ENCODE measurements around the gene COX14. TPM values are rescaled to one million over a fixed set of nuclear protein-coding genes. Genes with fewer than 3 reads are reported as not detected.

Gene COX14
- total RNA-seq (2013) = 62.1 TPM
- 100 to 1,000 TPM in 2 of 3 donors, 10 to 100 TPM in 1; 63.8 to 257 (median 231) TPM for polyA plus RNA-seq
- 36.2 and 41.5 TPM in 2 replicates for polyA minus RNA-seq
- 2.0 to 12.0 (median 7.3) reads per million in 11 experiments for total RNA-seq

- Mint-ChIP-seq H3K4me1 (peaks cover 26% of the 10 kb centered on the region), H3K27me3 (ENCODE audit: low read depth in 3 of 3) (peaks cover 0 to 6% (median 2%) of the 10 kb centered on the region in 3 donors)
Observed at GRCh38 chr12:50111693-50112455, at the start of gene COX14. Gene COX14 (plus strand): TSS chr12:50112236. CDS start chr12:50120044, 7,808 bp downstream.

More at GRCh38 chr12:50111693-50112455, at the start of gene COX14:
- whole genome bisulfite sequencing (ENCODE audit: insufficient coverage) = 0% methylated on average over 56 of the region's 59 CpGs
- intact Hi-C loops (cut with micrococcal nuclease) = loop anchor here (2.0 to 5.0 kb wide), 2 partner anchors 55 to 63 kb away; partner anchors contain the start of gene CERS5 (in 1 of the 2)
- peak within 1 kb of the TSS; percentile 98 to 99 for H3K4me3 Mint-ChIP-seq
- Histone ChIP-seq H3K9me3 (replicated peaks in 1 of 2; ENCODE audit: control insufficient read depth in 1 of 2, insufficient read depth in 1 of 2, low read length in 2 of 2) (no peaks in the 10 kb centered on the region), H3K4me2 (replicated peaks; ENCODE audit: extremely low read depth, low read length, poor library complexity, severe bottlenecking) (peak within 1 kb of the TSS; percentile 77), H3K27me3 (ENCODE audit: control insufficient read depth in 2 of 2, insufficient read depth in 2 of 2, low read length in 2 of 2) (no peaks in the 10 kb centered on the region), H3K4me3 (replicated peaks in 1 of 3; ENCODE audit: low read depth in 2 of 3, low read length in 3 of 3) (peak within 1 kb of the TSS; percentile 67 to 87 (median 82)), H3K4me1 (ENCODE audit: control insufficient read depth in 1 of 2, insufficient read depth in 2 of 2, low read length in 2 of 2) (peaks cover 16 to 23% of the 10 kb centered on the region in 2 donors), H4K20me1 (ENCODE audit: insufficient read depth, low read length) (peaks cover 27% of the 10 kb centered on the region), H3K27ac (ENCODE audit: low read depth in 1 of 2, low read length in 2 of 2) (peak within 1 kb of the TSS; percentile 98), H3K9ac (ENCODE audit: insufficient read depth, low read length, poor library complexity, severe bottlenecking) (peak within 1 kb of the TSS; percentile 96), H2AFZ (ENCODE audit: insufficient read depth, low read depth, low read length, poor library complexity, severe bottlenecking) (peak within 1 kb of the TSS; percentile 81), H3K79me2 (ENCODE audit: insufficient read depth, low read length) (peaks cover 43% of the 10 kb centered on the region), H3K36me3 (replicated peaks in 1 of 2; ENCODE audit: control insufficient read depth in 1 of 2, insufficient read depth in 2 of 2, low read length in 2 of 2) (peaks cover 10 to 14% of the 10 kb centered on the region in 2 donors)
- DNase-seq = peak; percentile 99 to 100 (median 99)
- H3K36me3 Mint-ChIP-seq = peaks cover 18 to 26% of the 10 kb centered on the region in 2 donors
- peak; percentile 17 for TF ChIP-seq CTCF (IDR thresholded peaks at IDR 0.05)
- peak within 1 kb of the TSS; percentile 98 to 100 (median 99) for H3K27ac Mint-ChIP-seq
- H3K9me3 Mint-ChIP-seq = no peaks in the 10 kb centered on the region
